T-helper 22 cell (primary cell): Measurements from ENCODE around the gene PRICKLE2.

Experiments
- DNase-seq: peaks from one replicate; pipeline ENCODE4 v3.0.0-alpha.2; 2020; ENCODE audit warnings: low read depth

Gene PRICKLE2

DNA sequence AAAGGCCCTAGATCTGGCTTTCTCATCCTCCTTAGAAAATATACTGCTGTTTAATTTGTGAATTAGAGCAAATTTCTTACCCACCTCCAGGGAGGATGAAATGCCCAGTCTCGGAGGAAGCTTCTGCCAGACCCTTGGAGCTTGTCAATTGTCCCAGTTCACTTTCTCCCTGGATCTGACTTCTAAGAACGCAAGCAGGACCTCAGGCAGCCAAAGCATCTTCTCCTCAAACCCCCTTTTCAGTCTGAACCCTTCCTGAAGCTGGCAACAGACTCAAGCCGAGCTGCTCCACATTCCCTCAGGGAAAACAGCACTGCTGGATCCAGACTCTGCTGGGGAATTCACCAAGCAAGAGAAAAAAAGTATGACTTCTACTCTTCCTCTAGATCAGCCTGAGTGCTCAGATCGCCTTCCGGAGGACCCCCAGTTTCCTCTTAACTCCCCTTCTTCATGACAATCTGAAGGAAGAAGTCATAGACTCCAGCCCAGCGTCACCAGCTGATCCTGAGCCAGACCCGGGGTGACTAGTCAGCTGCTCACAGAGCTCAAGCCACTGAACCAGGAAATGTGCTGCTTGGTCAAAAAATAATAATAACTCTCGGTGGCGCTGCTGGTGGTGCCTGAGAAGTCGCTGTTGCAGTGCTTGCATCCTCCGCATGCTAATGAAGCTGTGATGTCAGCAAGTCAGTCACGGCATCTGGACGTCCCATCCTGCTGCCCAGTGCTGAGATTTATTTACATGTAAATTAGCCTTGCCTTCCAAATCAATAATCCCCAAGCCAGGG is at the start of gene PRICKLE2:
TSS of gene PRICKLE2 (minus strand) at position 641 of the 785 bp plus-strand sequence. CDS start 26,539 bp downstream, outside the sequence.
- DNase-seq, result no peak

DNA sequence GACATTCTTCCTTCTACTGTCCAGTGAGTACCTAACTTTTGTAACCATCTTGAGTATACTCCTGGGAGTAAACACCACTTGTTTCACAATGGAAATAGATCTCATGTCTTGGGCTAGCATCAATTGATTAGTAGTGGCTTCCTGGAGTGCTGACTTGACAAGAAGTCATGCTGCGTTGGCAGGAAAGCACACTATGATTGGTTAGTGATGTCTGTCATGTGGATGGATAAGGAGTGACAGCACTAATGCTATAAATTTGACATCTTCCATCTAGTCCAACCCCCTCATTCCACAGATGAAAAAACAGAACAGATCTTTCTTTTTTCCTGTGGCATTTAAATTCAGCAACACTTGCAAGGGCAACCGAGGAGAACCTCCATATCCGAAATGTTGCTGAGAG is 47.6 kb upstream of the PRICKLE2 start:
- no peak for DNase-seq

DNA sequence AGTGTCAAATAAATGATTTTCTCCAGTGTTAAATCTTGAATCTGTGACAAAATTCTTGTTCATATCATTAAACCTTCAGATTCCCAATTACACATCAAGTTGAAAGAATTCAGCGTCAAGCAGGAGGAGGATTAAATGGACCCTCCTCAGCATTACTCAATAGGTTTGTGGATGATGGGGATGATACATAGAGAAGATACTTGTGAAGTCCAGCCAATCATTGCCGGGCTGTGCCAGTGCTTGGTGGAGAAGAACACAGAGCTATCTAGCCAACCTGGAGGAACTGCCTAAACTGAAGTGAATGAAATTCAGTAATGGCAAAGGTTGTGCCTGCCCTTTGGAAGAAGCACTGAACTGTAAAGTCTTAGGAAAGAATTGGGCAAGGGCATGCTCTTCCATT is 47.0 kb upstream of the PRICKLE2 start:
- DNase-seq, result no peak

DNA sequence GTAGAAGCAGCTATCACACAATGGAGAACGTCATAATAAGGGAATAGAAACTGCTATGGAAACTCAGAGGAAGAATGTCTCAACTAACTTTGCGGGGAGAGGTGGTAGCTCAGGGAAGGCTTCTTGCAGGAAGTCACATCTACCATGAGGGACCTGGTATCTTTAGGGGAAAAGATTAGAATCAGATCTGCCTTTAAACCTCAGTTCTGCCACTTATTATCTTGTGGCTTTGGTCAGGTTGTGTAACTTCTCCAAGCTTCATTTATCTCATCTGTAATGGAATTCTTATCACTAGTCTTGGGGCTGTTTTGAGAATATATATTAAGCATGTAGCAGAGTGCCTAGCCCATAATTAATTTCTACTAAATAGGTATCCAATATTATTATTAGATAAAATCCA is 46.4 kb upstream of the PRICKLE2 start:
- DNase-seq, result no peak

- DNase-seq, result no peak
Measured at GRCh38 chr3:64270866-64271260, 45.6 kb upstream of the PRICKLE2 start.

- DNase-seq, result no peak
Measured at GRCh38 chr3:64270142-64270865, 45.0 kb upstream of the PRICKLE2 start.

DNA sequence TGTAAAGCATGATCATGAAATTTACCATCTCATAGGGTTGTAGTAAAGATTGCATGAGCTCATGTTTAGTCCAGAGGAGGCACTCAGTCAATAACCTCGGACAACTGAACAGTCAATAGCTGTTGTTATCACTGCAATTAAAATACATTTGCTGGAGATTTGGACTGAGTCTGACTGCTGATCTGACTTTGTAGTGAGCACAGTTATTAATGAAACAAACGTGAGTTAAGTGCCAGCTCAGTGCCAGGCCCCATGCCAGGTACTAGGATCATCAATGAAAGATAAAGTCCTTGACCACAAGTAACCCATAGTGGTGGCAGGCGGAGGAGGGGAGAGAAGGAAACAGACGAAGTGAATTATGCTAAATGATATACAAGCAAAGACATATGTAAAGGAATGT is 43.7 kb upstream of the PRICKLE2 start:
- DNase-seq, result no peak

GRCh38 chr3:64267721-64268604 is 42.7 kb upstream of the PRICKLE2 start:
- DNase-seq, result no peak

DNA sequence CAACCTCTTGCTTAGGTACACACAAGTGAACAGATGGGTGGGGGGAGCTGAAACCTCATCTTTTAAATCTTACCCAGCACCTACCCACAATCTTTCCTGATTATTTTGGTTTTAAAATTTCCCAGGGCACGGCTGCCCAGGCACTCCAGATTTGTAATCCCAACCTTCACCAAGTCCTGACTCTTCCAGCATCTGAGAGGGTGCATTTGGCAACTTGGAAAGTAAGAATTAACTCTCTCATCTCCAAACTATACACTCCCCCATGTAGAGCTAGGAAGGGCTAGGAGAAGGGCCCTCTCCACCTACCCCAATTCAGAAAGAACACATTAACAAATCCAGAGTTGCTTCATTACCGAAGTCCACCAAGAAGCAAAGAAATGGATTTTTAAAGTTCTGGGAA is 41.7 kb upstream of the PRICKLE2 start:
- DNase-seq, result no peak

DNA sequence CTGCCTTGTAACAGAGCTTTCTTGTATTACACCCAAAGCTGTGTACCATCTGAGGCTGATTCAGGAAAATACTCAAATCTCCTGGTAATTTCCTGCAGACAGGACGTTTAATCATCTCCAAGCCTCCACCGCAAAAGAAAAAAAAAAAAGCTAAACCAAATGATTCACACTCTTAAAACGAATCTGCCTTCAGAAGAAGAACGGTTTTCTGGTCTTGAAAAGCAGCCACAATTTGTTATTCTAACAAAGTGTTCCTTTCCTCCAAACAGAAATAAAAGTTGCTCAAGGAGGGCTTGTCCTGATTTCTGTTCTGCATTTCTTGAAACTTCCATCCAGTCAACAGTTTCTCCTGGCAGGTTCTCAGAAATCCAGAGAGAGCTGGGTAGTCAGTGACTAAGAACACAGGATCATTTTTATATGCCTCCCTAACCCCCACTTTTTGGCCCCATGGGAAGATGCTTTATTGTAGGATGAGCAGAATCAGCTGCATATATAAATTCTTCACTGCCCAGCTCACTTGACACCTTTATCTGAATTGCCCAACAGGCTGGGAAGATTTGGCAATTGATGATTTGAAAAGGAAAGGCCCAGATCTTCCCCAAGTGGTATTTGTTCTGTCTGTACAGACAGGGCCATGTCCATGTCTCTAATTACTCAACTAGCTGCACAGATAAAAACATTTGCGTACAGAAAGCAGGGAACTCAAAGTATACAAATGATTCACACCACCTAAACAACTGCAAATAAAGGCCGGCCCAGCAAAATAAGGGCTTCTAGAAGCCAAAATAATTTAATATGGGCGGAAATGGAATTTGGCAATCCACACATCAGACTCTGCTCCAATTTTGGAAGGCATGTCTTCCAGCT is 41.0 kb upstream of the PRICKLE2 start:
- no peak for DNase-seq

- no peak for DNase-seq
Measured at GRCh38 chr3:64265646-64266045, 40.4 kb upstream of the PRICKLE2 start.

DNA sequence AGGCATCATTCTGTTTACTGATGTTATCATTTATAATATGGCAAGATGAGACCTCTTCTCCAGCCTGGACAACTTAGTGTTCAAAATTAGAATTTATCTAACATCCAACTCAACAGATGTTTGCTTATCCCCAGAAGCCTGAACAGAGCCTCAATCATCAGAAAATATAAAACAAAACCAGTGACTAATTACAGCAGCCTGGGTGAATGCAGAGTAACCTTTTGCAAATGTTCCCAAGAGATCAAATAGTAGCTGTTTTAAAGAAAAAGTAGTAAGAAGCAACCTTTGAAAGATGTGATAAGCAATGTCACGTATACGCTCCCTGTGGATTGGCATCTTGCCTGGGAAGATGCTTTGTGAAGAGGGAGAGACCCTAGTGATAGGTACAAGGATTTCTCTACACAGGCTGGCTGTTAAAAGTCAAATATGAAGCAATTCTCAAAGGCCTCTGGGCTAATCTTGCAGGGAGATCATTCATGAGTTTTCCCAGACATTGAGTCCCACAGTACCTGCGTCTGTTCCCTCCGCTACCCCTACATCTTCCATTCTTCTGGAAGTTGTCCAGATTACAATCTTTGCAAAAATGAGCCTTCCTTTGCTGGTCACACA is 39.3 kb upstream of the PRICKLE2 start:
- no peak for DNase-seq

GRCh38 chr3:64262574-64263114 is 37.4 kb upstream of the PRICKLE2 start:
- no peak for DNase-seq

DNA sequence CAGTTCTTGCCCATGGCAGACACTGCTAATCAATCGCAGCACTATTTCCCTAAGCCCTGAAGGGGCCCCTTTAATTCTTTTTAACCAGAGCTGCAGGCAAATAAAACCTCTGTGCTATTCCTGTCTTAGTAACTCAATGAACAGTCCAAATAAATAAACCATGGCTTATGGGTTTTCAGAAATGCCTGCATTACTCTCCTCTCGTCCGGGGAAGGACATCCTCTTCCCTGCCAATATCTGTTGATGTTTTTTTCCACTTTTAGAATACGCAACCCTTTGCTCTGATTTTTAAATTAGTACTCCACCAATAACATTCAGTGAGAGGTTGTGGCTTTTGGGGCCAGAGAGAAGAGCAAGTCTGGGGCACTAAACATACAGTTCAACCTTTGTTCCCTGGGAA is 35.2 kb upstream of the PRICKLE2 start:
- no peak for DNase-seq

- DNase-seq, result no peak
Measured at GRCh38 chr3:64259636-64260035, 34.4 kb upstream of the PRICKLE2 start.

GRCh38 chr3:64257100-64257755 is 32.0 kb upstream of the PRICKLE2 start:
- DNase-seq, result no peak

DNA sequence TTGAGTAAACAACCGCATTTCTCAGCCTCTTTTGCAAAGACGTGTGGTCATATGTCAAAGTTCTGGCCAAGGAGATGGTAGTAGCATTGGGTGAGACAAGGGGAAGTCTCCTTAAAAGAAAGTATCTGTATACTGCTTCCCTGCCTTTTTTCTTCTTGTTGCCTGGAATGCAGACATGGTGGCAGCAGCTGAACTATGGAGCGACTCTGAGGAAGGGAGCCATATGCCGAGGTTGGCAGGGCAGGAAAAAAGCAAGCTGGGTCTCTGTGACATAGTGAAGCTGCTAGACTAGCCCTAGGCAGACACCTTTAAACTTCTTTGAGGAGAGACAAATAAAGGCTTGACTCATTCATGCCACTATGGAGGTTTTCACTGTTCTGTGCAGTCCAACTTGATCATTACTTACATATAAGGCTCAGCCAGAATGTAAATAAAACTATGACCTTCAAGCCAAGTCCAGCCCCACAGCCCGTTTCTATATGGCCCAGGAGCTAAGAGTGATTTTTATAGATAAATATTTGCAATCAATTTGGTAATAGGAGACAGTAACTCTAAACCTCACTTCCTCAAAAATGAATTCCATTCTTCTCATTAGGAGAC is 30.6 kb upstream of the PRICKLE2 start:
- DNase-seq, result no peak

GRCh38 chr3:64254443-64254842 is 29.2 kb upstream of the PRICKLE2 start:
- DNase-seq, result no peak

DNA sequence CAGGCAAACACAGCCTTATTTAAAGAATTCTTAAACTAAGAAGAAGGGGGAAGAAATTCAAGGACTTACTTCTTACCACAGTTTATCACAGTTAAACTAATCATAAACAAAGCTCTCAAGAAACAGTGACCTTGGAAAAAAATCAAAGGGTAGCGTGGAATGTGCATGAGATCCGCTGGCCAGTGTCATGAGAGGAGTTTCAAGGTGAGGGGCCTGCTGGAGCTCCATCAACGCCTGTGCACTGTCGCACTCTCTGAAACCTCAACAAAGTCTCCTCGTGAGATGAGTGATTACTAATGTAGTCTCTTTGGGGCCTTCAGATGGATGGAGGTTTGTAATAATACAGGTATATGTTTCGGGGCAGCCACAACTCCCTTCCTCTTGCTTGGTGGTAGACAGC is 28.4 kb upstream of the PRICKLE2 start:
- DNase-seq, result no peak

DNA sequence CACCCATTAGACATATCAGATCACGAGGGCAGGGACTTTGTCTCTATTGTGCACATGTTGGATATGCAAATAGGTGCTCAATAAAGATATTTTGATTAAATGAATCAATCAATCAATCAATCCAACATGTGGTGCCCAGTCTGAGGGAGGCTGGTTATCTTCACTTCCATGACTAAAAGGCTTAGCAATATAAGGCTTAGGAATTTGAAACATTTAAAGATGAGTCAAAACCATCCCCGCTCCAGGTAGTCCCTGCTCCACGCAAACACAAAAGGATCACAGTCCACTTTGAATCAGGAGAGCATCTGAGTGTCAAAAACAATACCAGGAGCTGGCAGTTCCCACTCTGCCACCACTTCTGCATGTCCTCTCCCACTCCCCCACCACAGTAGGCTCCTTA is 25.8 kb upstream of the PRICKLE2 start:
- DNase-seq, result no peak
